ENCODE results near the gene QPRT. TPM values are rescaled to one million over a fixed set of nuclear protein-coding genes. Genes with fewer than 3 reads are reported as not detected.

Gene QPRT
- total and polyA plus RNA-seq, 2 donors (not counting 1 experiment from before 2014, with no cell fraction given): 27.7 to 94.0 TPM

DNA sequence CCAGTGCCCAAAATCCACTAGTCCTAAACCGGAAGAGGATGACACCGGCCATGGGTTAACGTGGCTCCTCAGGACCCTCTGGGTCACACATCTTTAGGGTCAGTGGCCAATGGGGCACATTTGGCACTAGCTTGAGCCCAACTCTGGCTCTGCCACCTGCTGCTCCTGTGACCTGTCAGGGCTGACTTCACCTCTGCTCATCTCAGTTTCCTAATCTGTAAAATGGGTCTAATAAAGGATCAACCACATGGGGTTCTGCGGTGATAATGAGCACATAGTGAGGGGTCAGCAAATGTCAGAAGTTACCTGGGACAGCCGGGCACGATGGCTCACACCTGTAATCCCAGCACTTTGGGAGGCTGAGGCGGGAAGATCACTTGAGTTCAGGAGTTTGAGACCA lies 18.4 kb downstream of the QPRT start:
- TF ChIP-seq EZH2 (IDR thresholded peaks at IDR 0.05; ENCODE audit: low read length, missing control alignments): no peak
- TF ChIP-seq, protein P1, sequence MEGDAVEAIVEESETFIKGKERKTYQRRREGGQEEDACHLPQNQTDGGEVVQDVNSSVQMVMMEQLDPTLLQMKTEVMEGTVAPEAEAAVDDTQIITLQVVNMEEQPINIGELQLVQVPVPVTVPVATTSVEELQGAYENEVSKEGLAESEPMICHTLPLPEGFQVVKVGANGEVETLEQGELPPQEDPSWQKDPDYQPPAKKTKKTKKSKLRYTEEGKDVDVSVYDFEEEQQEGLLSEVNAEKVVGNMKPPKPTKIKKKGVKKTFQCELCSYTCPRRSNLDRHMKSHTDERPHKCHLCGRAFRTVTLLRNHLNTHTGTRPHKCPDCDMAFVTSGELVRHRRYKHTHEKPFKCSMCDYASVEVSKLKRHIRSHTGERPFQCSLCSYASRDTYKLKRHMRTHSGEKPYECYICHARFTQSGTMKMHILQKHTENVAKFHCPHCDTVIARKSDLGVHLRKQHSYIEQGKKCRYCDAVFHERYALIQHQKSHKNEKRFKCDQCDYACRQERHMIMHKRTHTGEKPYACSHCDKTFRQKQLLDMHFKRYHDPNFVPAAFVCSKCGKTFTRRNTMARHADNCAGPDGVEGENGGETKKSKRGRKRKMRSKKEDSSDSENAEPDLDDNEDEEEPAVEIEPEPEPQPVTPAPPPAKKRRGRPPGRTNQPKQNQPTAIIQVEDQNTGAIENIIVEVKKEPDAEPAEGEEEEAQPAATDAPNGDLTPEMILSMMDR (conservative IDR thresholded peaks at IDR 0.05 in 1 of 2, IDR thresholded peaks at IDR 0.05 in 1 of 2; ENCODE audit: low read depth in 1 of 2, low read length in 2 of 2): no peak
- no peak overlapping the region for H3K27ac ChIP-seq (ENCODE audit: insufficient read depth, low read length)
- no peak overlapping the region for H3K9ac ChIP-seq (ENCODE audit: insufficient read depth, low read length)
- H3K4me1 ChIP-seq (ENCODE audit: control insufficient read depth, extremely low read depth, insufficient read depth, low read length): no peaks in the 10 kb centered on the region
- H3K4me2 ChIP-seq (ENCODE audit: extremely low read depth, insufficient read depth, low read length): no peak overlapping the region
- no peaks in the 10 kb centered on the region for H4K20me1 ChIP-seq (ENCODE audit: control insufficient read depth, extremely low read depth, insufficient read depth, low read length)
- no peak for DNase-seq (ENCODE audit: low read depth in 2 of 2)
- no peak overlapping the region for H2AFZ ChIP-seq (ENCODE audit: low read length)
- no peaks in the 10 kb centered on the region for H3K9me3 ChIP-seq (ENCODE audit: control insufficient read depth, insufficient read depth, low read depth, low read length)
- H3K27me3 ChIP-seq (ENCODE audit: control insufficient read depth, insufficient read depth, low read length): no peaks in the 10 kb centered on the region
- no peak overlapping the region for H3K4me3 ChIP-seq (replicated peaks in 1 of 4; ENCODE audit: control extremely low read depth in 1 of 4, insufficient read depth in 1 of 4, low read depth in 3 of 4, low read length in 4 of 4)
- H3K36me3 ChIP-seq (ENCODE audit: control insufficient read depth, insufficient read depth, low read length): no peaks in the 10 kb centered on the region
- no peaks in the 10 kb centered on the region for H3K79me2 ChIP-seq (ENCODE audit: control insufficient read depth, insufficient read depth, low read length)

DNA sequence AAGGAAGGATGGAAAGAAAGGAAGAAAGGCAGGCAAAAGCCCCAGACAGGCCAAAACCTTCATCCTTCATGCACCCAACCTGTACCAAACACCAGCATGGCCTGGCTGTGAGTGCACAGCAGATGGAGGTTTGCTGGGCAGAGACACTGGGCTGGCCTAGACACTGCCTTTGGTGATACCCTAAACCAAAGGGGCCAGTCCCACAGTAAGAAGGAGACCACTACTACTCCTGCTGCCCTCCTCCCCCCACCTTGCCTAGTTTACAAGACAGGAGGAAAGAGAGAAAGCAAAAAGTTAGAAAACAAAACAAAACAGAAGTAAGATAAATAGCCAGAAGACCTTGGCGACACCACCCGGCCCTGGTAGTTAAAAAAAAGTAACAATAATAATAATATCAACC lies 19.1 kb downstream of the QPRT start:
- no peak overlapping the region for H3K4me3 ChIP-seq (replicated peaks in 1 of 4; ENCODE audit: control extremely low read depth in 1 of 4, insufficient read depth in 1 of 4, low read depth in 3 of 4, low read length in 4 of 4)
- H3K27me3 ChIP-seq (ENCODE audit: control insufficient read depth, insufficient read depth, low read length): no peaks in the 10 kb centered on the region
- no peaks in the 10 kb centered on the region for H3K79me2 ChIP-seq (ENCODE audit: control insufficient read depth, insufficient read depth, low read length)
- no peaks in the 10 kb centered on the region for H4K20me1 ChIP-seq (ENCODE audit: control insufficient read depth, extremely low read depth, insufficient read depth, low read length)
- H3K9me3 ChIP-seq (ENCODE audit: control insufficient read depth, insufficient read depth, low read depth, low read length): no peaks in the 10 kb centered on the region
- no peak overlapping the region for H3K27ac ChIP-seq (ENCODE audit: insufficient read depth, low read length)
- TF ChIP-seq EZH2 (IDR thresholded peaks at IDR 0.05; ENCODE audit: low read length, missing control alignments): no peak
- TF ChIP-seq, protein P1 (conservative IDR thresholded peaks at IDR 0.05 in 1 of 2, IDR thresholded peaks at IDR 0.05 in 1 of 2; ENCODE audit: low read depth in 1 of 2, low read length in 2 of 2): no peak
- no peak for DNase-seq (ENCODE audit: low read depth in 2 of 2)
- no peaks in the 10 kb centered on the region for H3K4me1 ChIP-seq (ENCODE audit: control insufficient read depth, extremely low read depth, insufficient read depth, low read length)
- no peak overlapping the region for H3K9ac ChIP-seq (ENCODE audit: insufficient read depth, low read length)
- H3K36me3 ChIP-seq (ENCODE audit: control insufficient read depth, insufficient read depth, low read length): no peaks in the 10 kb centered on the region
- no peak overlapping the region for H2AFZ ChIP-seq (ENCODE audit: low read length)
- no peak overlapping the region for H3K4me2 ChIP-seq (ENCODE audit: extremely low read depth, insufficient read depth, low read length)

DNA sequence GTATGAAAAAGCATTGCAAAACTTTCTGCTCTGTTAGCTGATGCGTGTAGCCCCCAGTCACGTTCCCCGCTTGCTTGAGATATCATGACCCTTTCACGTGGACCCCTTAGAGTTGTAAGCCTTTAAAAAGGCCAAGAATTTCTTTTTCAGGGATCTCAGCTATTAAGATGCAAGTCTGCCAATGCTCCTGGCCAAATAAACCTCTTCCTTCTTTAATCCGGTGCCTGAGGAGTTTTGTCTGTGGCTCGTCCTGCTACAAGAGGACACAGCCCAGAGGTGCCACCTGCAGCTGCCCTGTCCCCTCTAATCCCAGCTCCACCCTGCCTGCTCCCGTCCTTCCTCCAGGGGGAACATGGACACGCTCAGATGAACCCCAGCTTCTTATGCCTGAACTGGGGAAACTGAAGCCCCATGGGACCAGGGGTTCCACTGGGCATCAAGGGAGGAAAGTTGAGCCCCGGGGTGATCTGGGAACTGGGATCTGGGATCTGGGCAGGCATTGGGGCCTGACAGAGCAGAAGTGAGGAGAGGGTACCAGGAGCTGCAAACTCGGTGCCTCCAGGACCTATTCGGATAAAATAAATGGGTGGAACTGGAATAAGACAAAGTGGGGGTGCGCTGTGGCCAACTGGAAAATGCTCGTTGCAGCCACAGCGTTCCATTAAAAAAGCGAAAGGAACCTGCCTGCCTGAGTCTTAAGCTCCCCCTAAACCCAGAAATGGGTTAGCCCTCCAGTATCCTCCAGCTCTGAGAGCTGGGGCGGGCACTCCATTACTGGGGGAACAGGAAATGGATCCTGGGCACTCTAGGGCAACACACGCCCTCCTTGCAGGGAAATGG lies 19.7 kb downstream of the QPRT start:
- Histone ChIP-seq H3K9me3 (ENCODE audit: control insufficient read depth, insufficient read depth, low read depth, low read length) (no peaks in the 10 kb centered on the region), H3K4me1 (ENCODE audit: control insufficient read depth, extremely low read depth, insufficient read depth, low read length) (no peaks in the 10 kb centered on the region), H3K79me2 (ENCODE audit: control insufficient read depth, insufficient read depth, low read length) (no peaks in the 10 kb centered on the region), H3K27ac (ENCODE audit: insufficient read depth, low read length) (no peak overlapping the region), H3K9ac (ENCODE audit: insufficient read depth, low read length) (no peak overlapping the region), H3K36me3 (ENCODE audit: control insufficient read depth, insufficient read depth, low read length) (no peaks in the 10 kb centered on the region), H2AFZ (ENCODE audit: low read length) (no peak overlapping the region), H3K27me3 (ENCODE audit: control insufficient read depth, insufficient read depth, low read length) (no peaks in the 10 kb centered on the region), H3K4me3 (replicated peaks in 1 of 4; ENCODE audit: control extremely low read depth in 1 of 4, insufficient read depth in 1 of 4, low read depth in 3 of 4, low read length in 4 of 4) (no peak overlapping the region), H4K20me1 (ENCODE audit: control insufficient read depth, extremely low read depth, insufficient read depth, low read length) (no peaks in the 10 kb centered on the region), H3K4me2 (ENCODE audit: extremely low read depth, insufficient read depth, low read length) (no peak overlapping the region)
- DNase-seq (ENCODE audit: low read depth in 2 of 2): no peak
- TF ChIP-seq EZH2 (IDR thresholded peaks at IDR 0.05; ENCODE audit: low read length, missing control alignments): no peak
- TF ChIP-seq, protein P1 (conservative IDR thresholded peaks at IDR 0.05 in 1 of 2, IDR thresholded peaks at IDR 0.05 in 1 of 2; ENCODE audit: low read depth in 1 of 2, low read length in 2 of 2): no peak
